Stimulated activated CD4-positive, alpha-beta T cell treated with anti-CD3 and anti-CD28 coated beads, Interleukin-12 subunit alpha, Interleukin-12 subunit beta, amount 100 ng/mL, for 4 hours (primary cell): Measurements from ENCODE around the gene RASA4B.
A peak's percentile ranks its signal among the peaks of the same experiment; 100 is the strongest.

Experiments used
- DNase-seq: peaks from one replicate; pipeline ENCODE4 v3.0.0-alpha.2; 2020

RASA4B gene

DNA sequence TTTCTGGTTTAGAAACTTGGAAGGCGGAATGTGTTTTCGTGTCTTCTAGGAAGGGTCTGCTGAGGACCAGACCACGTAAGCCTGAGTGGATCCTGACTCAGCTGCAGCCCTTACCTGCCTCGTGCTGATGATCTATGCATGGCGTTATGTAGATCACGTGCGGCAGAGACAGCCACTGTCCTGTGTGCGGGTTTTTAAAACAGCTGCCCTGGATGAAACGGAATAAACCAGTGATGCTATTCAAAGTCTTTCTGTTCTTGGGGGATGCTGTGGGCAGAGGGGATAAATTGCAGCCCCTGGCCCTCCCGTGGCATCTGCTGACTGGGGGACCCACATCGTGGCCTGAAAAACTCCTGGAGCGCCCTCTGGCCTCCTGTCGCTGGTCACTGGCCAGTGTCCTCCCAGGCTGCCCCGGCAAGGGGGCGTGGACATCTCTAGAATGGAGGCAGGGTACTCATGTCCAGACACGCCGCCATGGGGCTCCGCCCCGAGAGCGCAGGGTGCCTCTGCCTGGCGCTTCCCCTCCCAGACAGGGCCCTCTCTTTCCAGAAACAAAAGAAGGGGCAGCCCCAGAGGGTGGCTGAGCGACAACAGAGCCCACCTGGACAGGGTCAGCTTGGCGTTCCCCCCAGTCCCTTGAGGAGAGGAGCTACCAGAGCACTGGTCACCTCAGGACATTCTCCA, 66.1 kb downstream of the RASA4B start:
- no peak for DNase-seq

GRCh38 chr7:102450242-102450641, 67.3 kb downstream of the RASA4B start:
- peak; percentile 42 for DNase-seq

GRCh38 chr7:102449136-102449535, 68.4 kb downstream of the RASA4B start:
- DNase-seq, result no peak

GRCh38 chr7:102447311-102447710, 70.3 kb downstream of the RASA4B start:
- DNase-seq, result no peak

GRCh38 chr7:102446387-102447156, 71.0 kb downstream of the RASA4B start:
- DNase-seq, result no peak

- DNase-seq, result no peak
Observed at GRCh38 chr7:102445674-102446071, 71.9 kb downstream of the RASA4B start.

DNA sequence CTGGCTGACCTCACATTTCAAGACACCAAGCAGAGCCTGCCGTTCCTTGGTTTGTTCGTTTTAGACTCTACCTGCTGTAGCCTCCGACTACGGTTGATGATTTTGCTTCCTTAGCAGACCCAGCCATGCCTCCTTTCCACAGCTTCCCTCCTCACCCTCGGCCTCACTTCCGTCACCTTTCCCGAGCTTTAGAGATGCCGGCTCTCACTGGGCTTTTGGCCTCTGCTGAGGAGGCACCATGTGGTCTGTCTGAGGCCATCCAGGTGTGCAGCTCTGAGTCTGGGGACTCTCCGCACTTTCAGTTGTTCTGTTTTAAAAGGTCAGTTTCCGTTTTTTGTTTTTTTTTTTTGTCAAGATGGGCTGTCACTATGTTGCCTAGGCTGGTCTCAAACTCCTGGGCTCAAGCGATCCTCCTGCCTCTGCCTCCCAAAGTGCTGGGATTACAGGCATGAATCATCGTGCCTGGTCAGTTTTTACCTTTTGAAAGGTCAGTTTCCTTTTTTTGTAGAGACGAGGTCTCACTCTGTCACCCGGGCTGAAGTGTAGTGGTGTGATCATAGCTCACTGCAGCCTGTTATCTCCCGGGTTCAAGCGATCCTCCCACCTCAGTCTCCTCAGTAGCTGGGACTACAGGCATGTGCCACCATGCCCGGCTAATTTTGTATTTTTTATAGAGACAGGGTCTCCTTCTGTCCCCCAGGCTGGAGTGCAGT, 72.5 kb downstream of the RASA4B start:
- DNase-seq, result no peak

DNA sequence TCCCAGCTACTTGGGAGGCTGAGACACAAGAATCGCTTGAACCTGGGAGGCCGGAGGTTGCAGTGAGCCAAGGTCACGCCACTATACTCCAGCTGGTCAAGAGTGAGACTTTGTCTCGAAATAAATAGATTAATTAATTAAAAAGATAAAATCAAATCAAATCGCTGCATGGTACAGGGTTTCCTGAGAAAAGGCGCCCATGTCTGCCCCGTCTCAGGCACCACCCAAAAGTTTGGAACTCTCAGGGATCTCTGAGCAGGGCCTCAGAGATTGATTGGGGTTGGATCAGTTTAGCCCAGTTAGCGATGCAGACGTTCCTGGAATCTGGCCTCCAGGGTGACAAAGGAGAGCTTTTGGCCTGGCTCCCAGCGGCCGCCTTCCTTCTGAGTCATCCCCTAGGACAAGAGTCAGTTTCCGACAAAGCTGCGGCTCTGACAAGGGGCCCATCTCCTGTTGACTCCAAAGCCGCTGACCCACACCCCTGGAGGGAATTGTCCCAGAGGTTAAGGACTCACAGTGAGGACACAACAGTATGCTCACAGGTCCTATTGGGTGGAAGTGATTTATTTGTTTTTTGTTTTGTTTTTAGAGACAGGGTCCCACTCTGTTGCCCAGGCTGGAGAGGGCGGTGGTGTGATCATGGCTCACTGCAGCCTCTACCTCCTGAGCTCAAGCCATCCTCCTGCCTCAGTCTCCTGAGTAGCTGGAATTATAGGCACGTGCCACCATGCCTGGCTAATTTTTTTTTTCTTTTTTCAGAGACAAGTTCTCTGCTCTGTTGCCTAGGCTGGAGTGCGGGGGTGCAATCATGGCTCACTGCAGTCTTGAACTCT, 77.4 kb downstream of the RASA4B start:
- no peak for DNase-seq

GRCh38 chr7:102436118-102436517, 81.5 kb downstream of the RASA4B start:
- no peak for DNase-seq

DNA sequence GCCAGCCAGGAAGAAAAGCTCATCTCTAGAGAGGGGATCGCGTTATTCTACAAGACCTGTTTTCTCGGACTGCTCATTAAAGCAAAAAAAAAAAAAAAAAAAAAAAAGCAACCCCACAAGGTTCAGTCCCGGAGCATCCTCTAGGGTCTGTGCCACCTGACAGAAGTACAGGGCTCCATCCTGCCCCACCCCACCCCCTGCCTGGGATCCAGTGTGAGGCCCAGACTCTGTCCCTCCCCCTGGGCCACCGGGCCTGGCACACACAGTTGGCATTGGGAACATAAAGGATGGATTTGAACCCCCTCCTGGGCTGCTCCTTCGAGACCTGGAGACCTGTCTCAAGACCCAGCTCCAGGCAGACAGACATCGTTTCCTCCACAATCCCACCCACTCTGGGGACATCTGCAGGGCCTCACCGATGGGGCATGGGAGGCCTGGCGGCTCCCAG, 83.5 kb downstream of the RASA4B start:
- DNase-seq, result no peak

DNA sequence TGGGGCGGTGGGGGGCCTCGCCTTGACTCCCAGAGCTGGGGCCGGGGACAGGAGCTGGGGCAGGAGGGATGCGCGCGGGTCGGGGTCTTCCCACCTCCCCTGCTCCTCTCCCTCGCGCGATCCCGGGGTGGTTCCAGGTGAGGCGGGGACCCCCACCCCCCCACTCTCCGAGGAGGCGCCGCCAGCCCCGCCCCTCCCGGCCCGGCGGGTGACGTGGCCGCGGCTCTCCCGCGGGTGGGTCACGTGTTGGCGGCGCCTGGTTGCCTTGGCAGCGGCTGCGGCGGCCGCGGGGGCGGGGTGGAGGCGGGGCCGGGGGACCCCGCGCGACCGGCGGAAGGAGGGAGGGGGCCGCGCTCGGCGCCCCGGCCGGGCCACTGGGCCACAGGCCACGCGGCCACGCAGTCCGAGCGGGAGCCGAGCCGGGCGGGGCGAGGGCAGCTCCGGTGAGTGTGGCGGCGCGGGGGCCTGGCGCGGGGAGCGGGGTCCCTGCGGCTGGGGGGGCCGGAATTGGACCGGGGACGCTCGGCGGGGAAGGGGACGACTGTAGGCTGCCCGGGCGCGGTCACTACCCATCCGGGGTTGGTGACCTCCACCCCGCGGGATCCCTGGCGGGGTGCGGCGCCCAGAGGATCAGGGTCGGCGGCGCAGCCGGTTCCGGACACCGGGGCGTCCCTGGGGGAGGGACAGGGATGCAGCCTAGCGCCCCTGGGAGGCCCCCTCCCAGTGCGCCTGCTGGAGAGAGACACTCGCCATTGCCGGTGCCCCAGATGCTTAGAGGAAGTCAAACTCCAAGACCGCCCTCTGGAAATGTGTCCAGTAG, 84.1 kb downstream of the RASA4B start, which contains the start of gene ORAI2:
TSS of gene ORAI2 (plus strand) at position 357 of the 820 bp plus-strand sequence. CDS start 5,382 bp downstream, outside the sequence.
- peak; percentile 85 for DNase-seq
